Uterus (tissue), 2 donors: ENCODE measurements around the gene SLC44A4.

ENCODE experiments used
- CTCF ChIP-seq, 4 experiments: fragments of 200-600 bp in 2 of 4; fragments of 450-650 bp in 2 of 4; sonication (generic) in 2 of 4; IDR thresholded peaks; one replicate each; pipeline ENCODE4 v1.5.1; 2016 to 2019; ENCODE audit warnings: antibody characterized with exemption in 4 of 4, mild to moderate bottlenecking in 2 of 4, moderate library complexity in 1 of 4
- POLR2A ChIP-seq, 2 donors: fragments of 450-650 bp; IDR thresholded peaks; one replicate each; pipeline ENCODE4 v1.6.1; 2016; ENCODE audit warnings: antibody characterized with exemption in 2 of 2, mild to moderate bottlenecking in 1 of 2, moderate library complexity in 1 of 2

- TF ChIP-seq POLR2A (IDR thresholded peaks at IDR 0.05) (peak; percentile 21 to 81), CTCF (IDR thresholded peaks at IDR 0.05) (peak in 3 of 4 experiments; percentile 7 to 32 (median 16))
Measured at GRCh38 chr6:31901953-31902643, 23.3 kb upstream of the SLC44A4 start, which contains the start of gene ZBTB12.
